NCI-H1105 treated with DMSO at 0.1 percent for 48 hours (cell line): ENCODE data around the gene PPM1H.
"Not testable (repeated sequence)": the region's sequence is repeated elsewhere in the genome, so short reads cannot be mapped to it uniquely, and the experiment has no call there.

Experiments
- DNase-seq: peaks from one replicate; lab custom pipeline; 2025; lab: John Stamatoyannopoulos, UW

PPM1H gene

GRCh38 chr12:62732861-62733427 lies 202.0 kb downstream of the PPM1H start:
- DNase-seq, result no peak

- DNase-seq, result no peak
These were observed 203.7 kb downstream of the PPM1H start for GRCh38 chr12:62731055-62731820.

GRCh38 chr12:62730649-62731048 lies 204.3 kb downstream of the PPM1H start:
- DNase-seq, result no peak

- DNase-seq, result not testable (repeated sequence)
These were observed 205.1 kb downstream of the PPM1H start for GRCh38 chr12:62729579-62730544.

- no peak for DNase-seq
These were observed 206.2 kb downstream of the PPM1H start for GRCh38 chr12:62728741-62729140.

GRCh38 chr12:62726471-62726980 lies 208.4 kb downstream of the PPM1H start:
- DNase-seq, result no peak

- DNase-seq, result no peak
These were observed 209.2 kb downstream of the PPM1H start for GRCh38 chr12:62725781-62726180.

GRCh38 chr12:62724947-62725451 lies 210.0 kb downstream of the PPM1H start:
- DNase-seq, result no peak

GRCh38 chr12:62724285-62724684 lies 210.7 kb downstream of the PPM1H start:
- no peak for DNase-seq

- DNase-seq, result peak; percentile 27
These were observed 211.8 kb downstream of the PPM1H start for GRCh38 chr12:62722971-62723680.

- peak; percentile 34 for DNase-seq
These were observed 214.2 kb downstream of the PPM1H start for GRCh38 chr12:62720661-62721330.

- DNase-seq, result no peak
These were observed 214.9 kb downstream of the PPM1H start for GRCh38 chr12:62720025-62720424.

- DNase-seq, result no peak
These were observed 216.1 kb downstream of the PPM1H start for GRCh38 chr12:62718762-62719426.

GRCh38 chr12:62717643-62718042 lies 217.3 kb downstream of the PPM1H start:
- peak; percentile 53 for DNase-seq

- no peak for DNase-seq
These were observed 218.0 kb downstream of the PPM1H start for GRCh38 chr12:62716866-62717525.

GRCh38 chr12:62716037-62716436 lies 218.9 kb downstream of the PPM1H start:
- no peak for DNase-seq

- no peak for DNase-seq
These were observed 219.9 kb downstream of the PPM1H start for GRCh38 chr12:62714774-62715721.

GRCh38 chr12:62714181-62714773 lies 220.7 kb downstream of the PPM1H start:
- no peak for DNase-seq
